AG10803 (cell line): ENCODE data around the gene PLCG1.

Experiments used
- DNase-seq: peaks from one replicate; pipeline ENCODE4 v3.0.0; 2010; ENCODE audit warnings: low read depth
- H3K4me3 ChIP-seq: 2 replicates; pipeline ENCODE4 v1.5.1; 2011; ENCODE audit warnings: mild to moderate bottlenecking, low read length, control low read depth
- TF ChIP-seq, protein P1 (sequence below): conservative IDR thresholded peaks from 2 replicates; pipeline ENCODE4 v1.5.1; 2011; ENCODE audit warnings: mild to moderate bottlenecking, low read length, control low read depth, inconsistent platforms

Gene PLCG1

DNA sequence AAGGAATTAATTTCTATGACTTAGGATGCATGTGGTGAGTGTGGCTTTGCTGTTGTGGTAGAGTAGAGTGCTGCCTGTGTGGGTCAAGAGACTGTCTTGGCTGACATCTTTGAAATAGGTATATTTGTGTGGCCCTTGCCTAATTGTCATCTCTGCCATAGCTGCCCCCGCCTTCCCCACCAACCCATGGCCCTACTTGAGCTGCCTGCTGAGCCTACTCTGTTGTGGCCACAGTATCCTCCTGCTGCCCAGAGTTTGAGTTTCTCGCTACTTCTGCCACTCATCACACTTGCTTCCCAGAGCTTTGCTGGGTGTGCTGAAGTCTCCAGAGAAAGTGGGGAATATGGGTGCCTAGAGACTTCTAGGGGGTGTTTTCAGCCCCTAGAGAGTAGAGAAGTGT, 8.0 kb downstream of the PLCG1 start:
- H3K4me3 ChIP-seq: no peak overlapping the region
- DNase-seq: no peak
- TF ChIP-seq, protein P1, sequence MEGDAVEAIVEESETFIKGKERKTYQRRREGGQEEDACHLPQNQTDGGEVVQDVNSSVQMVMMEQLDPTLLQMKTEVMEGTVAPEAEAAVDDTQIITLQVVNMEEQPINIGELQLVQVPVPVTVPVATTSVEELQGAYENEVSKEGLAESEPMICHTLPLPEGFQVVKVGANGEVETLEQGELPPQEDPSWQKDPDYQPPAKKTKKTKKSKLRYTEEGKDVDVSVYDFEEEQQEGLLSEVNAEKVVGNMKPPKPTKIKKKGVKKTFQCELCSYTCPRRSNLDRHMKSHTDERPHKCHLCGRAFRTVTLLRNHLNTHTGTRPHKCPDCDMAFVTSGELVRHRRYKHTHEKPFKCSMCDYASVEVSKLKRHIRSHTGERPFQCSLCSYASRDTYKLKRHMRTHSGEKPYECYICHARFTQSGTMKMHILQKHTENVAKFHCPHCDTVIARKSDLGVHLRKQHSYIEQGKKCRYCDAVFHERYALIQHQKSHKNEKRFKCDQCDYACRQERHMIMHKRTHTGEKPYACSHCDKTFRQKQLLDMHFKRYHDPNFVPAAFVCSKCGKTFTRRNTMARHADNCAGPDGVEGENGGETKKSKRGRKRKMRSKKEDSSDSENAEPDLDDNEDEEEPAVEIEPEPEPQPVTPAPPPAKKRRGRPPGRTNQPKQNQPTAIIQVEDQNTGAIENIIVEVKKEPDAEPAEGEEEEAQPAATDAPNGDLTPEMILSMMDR: no peak

DNA sequence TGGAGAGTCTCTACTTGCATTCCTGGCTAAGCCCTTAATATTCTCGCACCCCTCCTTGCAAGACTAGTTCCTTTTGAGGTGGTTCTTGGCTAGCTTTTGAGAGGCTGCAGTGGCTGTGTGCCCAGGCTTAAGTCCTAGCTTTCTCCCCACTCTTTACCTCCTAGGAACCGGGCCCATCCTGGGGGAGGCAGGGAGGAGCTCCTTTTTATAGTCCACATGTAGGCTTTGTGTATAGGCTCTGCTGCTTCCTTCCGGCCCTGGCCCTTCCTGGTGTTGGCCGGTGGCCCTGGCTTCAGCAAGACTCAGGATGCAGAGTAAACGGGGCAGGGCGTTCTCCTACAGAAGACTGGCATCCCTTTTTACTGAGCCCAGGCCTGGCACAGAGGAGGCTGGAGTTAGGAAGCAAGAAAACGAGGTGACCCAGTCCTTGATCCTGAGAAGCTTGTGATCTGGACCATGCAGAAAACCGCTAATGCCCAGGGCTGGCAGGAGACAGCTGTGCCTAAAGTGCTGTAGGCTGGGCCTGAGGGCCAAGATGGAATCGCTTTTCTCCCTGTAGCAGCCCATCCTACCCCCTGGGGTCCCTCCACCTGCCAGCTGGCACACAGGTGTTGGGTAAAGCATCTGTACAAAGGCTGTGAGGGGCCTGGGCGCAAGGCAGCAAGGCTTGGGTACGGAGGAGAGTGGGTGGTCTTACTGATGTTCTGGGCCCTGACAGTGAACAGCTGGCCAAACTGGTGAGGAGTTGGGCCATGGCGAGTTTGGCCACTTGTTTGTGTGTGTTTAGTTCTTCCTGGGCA, 8.7 kb downstream of the PLCG1 start:
- TF ChIP-seq, protein P1: no peak
- no peak overlapping the region for H3K4me3 ChIP-seq
- peak; percentile 16 for DNase-seq

DNA sequence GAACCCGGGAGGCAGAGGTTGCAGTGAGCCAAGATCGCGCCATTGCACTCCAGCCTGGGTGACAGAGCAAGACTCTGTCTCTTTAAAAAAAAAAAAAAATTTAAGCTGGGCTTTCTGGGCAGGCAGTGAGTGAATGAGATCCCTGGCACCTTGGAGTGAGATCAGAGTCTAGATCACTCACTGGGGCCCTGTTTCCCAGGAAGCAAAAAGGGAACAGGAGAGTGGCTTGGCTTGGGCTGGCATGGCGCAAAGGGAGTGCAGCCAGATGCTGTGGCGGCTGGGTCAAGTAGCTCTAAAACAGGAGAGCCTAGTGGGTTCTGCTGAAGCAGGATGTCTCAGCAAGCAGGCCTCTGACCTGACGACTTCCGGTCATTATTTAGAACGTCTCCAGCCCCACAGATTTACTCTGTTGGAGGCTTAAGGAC, 10.4 kb downstream of the PLCG1 start:
- DNase-seq: no peak
- no peak overlapping the region for H3K4me3 ChIP-seq
- TF ChIP-seq, protein P1: no peak

DNA sequence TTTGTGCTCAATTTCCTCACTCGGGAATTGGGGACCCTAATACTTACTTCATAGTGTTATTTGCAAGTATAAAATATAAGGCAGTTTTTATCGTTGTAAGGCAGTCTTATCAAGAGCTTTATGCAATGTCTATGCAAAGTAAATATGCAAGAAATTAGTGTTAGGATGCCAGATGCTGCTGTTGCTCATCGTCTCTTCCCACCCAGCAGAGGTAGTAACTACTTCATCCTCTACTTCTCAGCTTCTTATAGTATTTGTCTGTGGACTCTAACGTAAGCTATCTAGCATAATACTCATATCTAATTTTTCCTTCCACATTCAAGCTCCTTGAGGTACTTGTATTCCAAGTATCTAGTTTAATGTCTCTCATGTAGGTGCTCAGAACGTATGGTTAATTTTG, 11.6 kb downstream of the PLCG1 start:
- no peak overlapping the region for H3K4me3 ChIP-seq
- DNase-seq: no peak
- TF ChIP-seq, protein P1: no peak

DNA sequence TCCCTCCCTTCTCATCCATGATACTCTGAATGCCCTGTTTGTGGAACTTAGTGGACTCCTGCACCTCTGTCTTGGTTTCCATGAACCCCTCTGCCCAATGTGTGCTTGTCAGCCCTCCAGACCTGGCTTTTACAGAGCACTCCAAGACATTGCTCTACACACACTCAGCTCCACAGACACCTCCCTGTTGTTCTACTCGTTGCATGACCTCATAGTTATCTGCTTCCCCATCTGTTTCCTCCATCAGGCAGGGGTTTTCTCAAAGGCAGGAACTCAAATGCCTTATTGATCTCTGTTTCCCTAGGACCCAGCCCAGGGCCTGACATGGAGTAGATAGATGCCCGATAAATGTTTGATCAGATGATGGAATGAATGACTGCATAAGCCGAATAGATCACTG, 13.3 kb downstream of the PLCG1 start:
- DNase-seq: no peak

DNA sequence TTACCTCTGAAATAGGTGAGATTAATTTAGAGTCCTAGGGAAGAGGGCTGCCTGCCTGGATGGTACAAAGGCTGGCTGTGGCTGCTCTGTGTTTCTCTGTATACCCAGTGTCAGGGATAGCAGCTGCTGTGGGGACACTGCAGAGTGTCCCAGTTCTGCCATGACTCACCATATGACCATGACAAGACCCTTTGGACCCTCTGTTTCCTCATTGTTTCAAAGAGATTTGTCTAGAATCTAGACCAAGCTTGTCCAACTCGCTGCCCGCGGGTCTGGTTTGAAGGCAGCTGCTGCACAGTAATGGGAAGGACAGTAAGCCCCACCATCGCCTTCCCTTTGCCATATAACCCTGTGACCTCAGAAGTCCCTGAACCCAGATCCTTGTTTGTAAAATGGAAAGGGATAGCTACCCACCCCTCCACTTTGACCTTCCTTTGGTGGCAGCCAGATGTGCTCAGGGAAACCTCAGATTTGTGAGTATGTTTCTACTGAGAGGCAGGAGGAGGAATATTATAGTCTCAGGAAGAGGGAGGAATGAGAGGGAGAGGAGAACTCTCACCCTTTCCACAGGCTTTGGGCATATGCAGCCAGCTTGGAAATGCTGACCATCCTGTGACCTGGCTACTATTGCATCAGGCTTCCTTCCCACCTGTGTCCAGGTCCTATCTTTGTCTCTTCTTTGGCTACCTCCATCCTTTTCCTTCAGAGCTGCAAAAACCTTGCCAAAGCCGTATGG, 14.0 kb downstream of the PLCG1 start:
- H3K4me3 ChIP-seq: no peak overlapping the region
- TF ChIP-seq, protein P1: no peak
- no peak for DNase-seq

More for the DNA sequence above, 13.3 kb downstream of the PLCG1 start:
- TF ChIP-seq, protein P1: no peak
- no peak overlapping the region for H3K4me3 ChIP-seq
